ENCODE results near the gene APAF1.

GRCh38 chr12:98653866-98654493, 8.9 kb downstream of the APAF1 start:
- TF ChIP-seq EZH2 (IDR thresholded peaks at IDR 0.05; ENCODE audit: borderline replicate concordance, low read depth, low read length, severe bottlenecking): no peak
- TF ChIP-seq CTCF (IDR thresholded peaks at IDR 0.05; ENCODE audit: borderline replicate concordance, extremely low read depth, low read length, poor library complexity, severe bottlenecking): peak; percentile 78
